ENCODE data around the gene GMEB2.

GMEB2 gene

DNA sequence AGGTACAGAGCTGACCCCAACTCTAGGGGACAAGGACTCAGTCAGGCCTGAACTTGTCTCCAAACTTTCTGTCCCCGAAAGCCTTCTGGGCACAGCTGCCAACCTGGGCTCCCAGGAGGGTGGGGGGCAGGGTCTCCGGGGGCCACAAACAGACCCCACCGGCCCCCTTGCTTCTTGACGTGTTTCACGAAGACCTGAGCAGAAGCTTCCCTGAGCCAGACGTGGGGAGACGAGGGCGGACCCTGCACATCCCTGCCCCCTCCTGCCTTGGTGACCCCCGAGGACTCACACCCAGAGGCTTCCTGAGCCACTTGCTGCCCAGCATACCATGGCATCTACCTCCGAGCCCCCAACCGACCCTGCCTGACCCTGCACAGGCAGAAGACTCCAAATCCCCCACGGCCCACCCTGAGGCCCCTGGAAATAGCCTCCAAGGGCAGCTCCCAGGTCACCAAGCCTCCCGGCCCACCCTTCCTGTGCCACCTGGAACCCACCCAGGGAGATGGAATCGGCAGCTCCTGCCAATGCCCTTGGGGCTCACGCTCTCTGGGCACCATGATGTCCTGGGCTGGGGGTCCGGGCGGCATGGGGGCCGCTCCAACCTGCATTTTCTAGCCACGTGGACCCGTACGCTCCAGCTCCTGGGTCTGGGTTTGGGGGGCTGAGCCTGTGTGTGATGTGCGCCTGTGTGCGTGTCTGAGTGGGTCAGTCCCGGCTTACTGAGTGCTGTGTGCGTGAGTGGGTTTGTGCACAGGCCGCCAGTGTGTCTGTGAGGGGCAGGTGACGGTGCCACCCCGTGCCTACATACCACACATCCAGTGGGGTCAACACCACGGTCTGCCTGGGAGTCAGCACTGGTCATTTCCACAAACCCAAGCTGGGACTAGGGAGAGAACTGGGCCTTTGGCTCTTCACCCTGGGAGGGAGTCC lies 87.2 kb downstream of the GMEB2 start:
- no peak overlapping the region for H3K27ac ChIP-seq

GRCh38 chr20:63539092-63539430 lies 87.8 kb downstream of the GMEB2 start:
- DNase-seq (ENCODE audit: low read depth, low spot score) = no peak
- peak overlapping the region; percentile 82 for H3K27ac ChIP-seq

More for the DNA sequence above, 87.2 kb downstream of the GMEB2 start:
- no peak for DNase-seq (ENCODE audit: low read depth, low spot score)

DNA sequence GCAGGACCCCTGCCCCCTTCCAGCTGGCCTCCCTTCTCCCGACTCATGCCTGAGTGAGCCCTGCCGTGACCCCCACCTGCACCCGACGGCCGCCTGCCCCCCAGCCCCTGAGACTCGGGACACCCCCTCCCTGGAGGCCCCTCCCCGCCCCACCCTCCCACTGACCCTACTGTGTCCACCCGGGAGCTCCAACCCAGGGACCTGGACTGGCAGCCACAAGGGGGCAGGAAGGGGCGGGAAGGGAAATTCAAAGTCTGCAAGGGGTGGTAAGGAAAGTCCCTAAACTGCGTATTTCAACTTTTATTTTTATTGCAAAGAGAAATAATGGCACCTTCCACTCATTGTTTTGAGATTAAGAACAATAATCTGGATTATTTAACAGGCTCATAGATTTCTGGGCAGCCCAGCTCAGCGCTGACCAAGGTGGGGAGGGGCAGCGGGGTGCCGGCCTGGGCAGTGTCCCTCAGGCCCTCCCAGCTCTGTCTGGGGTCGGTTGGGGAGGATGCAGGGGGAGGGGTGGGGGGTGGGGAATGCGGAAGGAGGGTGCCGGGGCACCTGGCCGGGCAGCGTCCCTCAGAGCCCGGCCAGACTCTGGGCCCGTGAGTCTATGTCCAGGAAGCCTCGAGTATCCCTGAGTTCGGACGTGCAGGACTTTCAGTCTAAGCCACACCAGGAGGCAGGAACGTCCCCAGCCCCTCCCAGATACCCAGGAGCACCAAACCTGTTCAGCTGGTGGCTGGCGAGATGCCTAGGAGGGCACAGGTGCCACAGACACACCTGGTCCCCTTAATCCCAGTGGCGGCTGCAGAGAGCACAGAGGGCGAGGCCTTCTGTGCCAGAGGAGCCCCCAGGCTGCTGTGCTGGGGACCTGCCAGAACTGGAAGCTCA lies 88.5 kb downstream of the GMEB2 start:
- H3K27ac ChIP-seq = peak overlapping the region; percentile 82
- DNase-seq (ENCODE audit: low read depth, low spot score) = no peak
